GM20000 (cell line): Measurements from ENCODE around the gene C1QTNF1.

Experiments used
- DNase-seq: peaks from one replicate; pipeline ENCODE4 v3.0.0; 2012; ENCODE audit warnings: low spot score
- TF ChIP-seq, protein P1 (sequence below): IDR thresholded peaks from 2 replicates; pipeline ENCODE4 v1.5.1; 2012; ENCODE audit warnings: mild to moderate bottlenecking, control low read depth; ENCODE audit errors: extremely low read depth, missing control alignments

The C1QTNF1 gene

DNA sequence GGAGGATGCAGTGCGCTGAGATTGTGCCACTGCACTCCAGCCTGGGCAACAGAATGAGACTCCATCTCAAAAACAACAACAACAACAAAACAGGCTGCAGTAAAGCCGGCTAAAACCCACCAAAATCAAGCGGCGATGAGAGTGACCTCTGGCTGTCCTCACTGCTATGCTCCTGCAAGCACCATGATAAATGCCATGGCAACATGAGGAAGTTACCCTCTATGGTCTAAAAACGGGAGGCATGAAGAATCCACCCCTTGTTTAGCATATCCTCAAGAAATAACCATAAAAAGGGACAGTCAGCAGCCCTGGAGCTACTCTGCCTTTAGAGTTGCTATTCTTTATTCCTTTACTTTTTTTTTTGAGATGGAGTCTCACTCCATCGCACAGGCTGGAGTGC is 35.8 kb upstream of the C1QTNF1 start:
- TF ChIP-seq, protein P1, sequence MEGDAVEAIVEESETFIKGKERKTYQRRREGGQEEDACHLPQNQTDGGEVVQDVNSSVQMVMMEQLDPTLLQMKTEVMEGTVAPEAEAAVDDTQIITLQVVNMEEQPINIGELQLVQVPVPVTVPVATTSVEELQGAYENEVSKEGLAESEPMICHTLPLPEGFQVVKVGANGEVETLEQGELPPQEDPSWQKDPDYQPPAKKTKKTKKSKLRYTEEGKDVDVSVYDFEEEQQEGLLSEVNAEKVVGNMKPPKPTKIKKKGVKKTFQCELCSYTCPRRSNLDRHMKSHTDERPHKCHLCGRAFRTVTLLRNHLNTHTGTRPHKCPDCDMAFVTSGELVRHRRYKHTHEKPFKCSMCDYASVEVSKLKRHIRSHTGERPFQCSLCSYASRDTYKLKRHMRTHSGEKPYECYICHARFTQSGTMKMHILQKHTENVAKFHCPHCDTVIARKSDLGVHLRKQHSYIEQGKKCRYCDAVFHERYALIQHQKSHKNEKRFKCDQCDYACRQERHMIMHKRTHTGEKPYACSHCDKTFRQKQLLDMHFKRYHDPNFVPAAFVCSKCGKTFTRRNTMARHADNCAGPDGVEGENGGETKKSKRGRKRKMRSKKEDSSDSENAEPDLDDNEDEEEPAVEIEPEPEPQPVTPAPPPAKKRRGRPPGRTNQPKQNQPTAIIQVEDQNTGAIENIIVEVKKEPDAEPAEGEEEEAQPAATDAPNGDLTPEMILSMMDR: no peak
- DNase-seq: no peak

GRCh38 chr17:78990349-78991016 is 33.5 kb upstream of the C1QTNF1 start:
- no peak for DNase-seq
- TF ChIP-seq, protein P1: no peak

DNA sequence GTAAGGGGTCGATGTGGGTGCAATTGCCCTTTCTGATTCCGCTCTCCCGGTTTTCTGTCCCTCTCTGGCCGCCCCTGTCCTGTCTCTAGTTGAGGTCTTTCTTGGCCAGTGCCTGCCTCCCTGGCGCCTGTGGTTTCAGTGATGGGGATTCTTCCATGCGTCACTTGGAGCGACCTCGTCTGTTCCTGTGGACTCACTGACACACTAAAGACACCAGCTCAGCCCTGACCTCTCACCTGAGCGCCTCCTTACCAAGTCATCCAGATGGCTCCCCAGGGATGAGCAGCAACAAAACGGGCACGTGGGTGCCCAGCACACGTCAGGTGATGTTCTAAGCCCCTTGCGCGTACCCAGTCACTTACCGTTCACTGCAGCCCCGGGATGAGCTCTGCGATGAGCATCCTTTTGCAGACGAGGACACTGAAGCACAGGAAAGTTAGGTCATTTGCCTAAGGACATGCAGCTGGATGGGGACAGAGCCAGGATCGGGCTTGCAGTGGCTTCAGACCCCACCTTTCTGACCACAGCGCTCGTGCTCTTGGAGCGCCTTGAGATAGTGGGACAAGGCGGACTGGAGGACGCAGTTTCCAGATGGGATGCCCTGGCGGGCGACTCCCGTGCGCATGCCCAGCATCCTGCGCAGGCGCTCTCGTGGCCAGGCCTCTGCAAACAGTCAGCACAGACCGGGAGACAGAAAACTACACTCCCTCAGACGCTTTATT is 32.8 kb upstream of the C1QTNF1 start:
- DNase-seq: no peak

DNA sequence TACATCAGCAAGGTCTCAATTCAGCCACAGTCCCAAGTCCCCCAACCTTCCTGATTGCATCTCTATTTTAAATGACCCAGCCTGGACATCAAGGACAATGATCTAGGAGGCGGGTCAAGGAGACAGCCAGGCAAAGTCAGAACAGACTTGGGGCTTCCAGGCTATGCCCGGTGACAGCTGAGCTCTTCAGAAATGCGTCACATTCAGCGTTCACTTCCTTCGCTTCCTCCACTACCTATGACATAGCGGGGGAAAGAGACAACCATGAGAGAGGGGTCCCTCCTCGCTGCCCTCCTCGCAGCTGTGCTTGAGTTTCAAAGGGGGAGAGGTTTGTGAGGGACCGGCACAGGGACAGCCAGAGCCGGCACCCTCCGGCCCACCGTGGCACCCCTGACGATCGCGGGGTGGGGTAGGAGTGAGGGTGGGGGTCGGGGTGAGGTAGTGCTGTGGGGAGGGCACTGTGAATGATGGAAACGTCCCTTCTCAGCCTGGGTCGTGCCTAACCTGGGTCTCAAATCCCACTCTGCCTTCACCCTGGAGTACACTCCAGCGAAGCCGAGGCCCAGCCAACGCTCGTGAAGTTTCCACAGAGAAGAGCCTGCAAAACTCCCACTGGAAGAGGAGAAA is 31.9 kb upstream of the C1QTNF1 start:
- TF ChIP-seq, protein P1: no peak
- peak; percentile 15 for DNase-seq

More for the DNA sequence above, 32.8 kb upstream of the C1QTNF1 start:
- TF ChIP-seq, protein P1: no peak

GRCh38 chr17:78992542-78993212 is 31.3 kb upstream of the C1QTNF1 start:
- TF ChIP-seq, protein P1: no peak

GRCh38 chr17:78993241-78993956 is 30.6 kb upstream of the C1QTNF1 start:
- TF ChIP-seq, protein P1: peak; percentile 39
- peak; percentile 84 for DNase-seq

More at GRCh38 chr17:78992542-78993212, 31.3 kb upstream of the C1QTNF1 start:
- peak; percentile 23 for DNase-seq
